IPS-18a (cell line): Measurements from ENCODE around the gene TOM1L2.

Source experiments
- H3K27ac ChIP-seq: one replicate; pipeline ENCODE4 v1.5.1; 2013; ENCODE audit warnings: low read length
- H3K27me3 ChIP-seq: one replicate; pipeline ENCODE4 v1.6.1; 2013; ENCODE audit warnings: mild to moderate bottlenecking, low read length; ENCODE audit not compliant: control insufficient read depth, insufficient read depth
- H3K36me3 ChIP-seq: one replicate; pipeline ENCODE4 v1.6.1; 2013; ENCODE audit warnings: low read depth, low read length; ENCODE audit not compliant: control insufficient read depth
- H3K4me1 ChIP-seq: one replicate; pipeline ENCODE4 v1.6.1; 2013; ENCODE audit warnings: low read depth, low read length; ENCODE audit not compliant: control insufficient read depth
- H3K4me3 ChIP-seq: one replicate; pipeline ENCODE4 v1.5.1; 2013; ENCODE audit warnings: low read length
- H3K9ac ChIP-seq: one replicate; pipeline ENCODE4 v1.6.1; 2013; ENCODE audit warnings: mild to moderate bottlenecking, low read length, moderate library complexity
- H3K9me3 ChIP-seq: one replicate; pipeline ENCODE4 v1.6.1; 2013; ENCODE audit warnings: low read depth, low read length; ENCODE audit not compliant: control insufficient read depth

TOM1L2 gene

GRCh38 chr17:17837966-17838962 lies 133.9 kb downstream of the TOM1L2 start:
- Histone ChIP-seq H3K9ac (peak overlapping the region; percentile 94), H3K27me3 (no peaks in the 10 kb centered on the region), H3K36me3 (no peaks in the 10 kb centered on the region), H3K4me1 (peaks cover 47% of the 10 kb centered on the region), H3K27ac (peak overlapping the region; percentile 82), H3K4me3 (peak overlapping the region; percentile 31), H3K9me3 (no peaks in the 10 kb centered on the region)

DNA sequence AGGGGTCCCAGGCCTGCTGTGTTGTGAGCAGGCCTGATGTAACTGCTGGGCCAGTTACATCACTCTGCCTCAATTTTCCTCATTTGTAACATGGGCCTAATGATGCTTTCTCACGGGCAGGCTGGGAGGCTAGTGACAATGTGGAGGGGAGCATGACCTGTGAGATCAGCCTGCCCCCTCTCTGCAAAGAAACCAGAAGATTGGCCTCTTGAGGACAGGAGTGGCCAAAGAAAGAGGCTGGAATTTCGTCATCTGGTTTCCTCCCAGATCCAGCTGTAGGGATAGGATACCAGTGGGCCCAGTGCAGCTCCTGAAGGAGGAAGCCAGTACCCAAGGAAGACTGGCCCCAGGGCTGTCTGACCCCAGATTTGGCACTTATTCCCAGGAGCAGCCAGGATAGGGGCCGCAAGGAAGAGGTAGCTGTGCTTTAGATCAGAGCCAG lies 134.8 kb downstream of the TOM1L2 start:
- no peaks in the 10 kb centered on the region for H3K36me3 ChIP-seq
- H3K4me3 ChIP-seq: peak overlapping the region; percentile 82
- no peaks in the 10 kb centered on the region for H3K27me3 ChIP-seq
- H3K27ac ChIP-seq: peak overlapping the region; percentile 82
- H3K4me1 ChIP-seq: peaks cover 47% of the 10 kb centered on the region
- no peaks in the 10 kb centered on the region for H3K9me3 ChIP-seq
- H3K9ac ChIP-seq: peak overlapping the region; percentile 94

DNA sequence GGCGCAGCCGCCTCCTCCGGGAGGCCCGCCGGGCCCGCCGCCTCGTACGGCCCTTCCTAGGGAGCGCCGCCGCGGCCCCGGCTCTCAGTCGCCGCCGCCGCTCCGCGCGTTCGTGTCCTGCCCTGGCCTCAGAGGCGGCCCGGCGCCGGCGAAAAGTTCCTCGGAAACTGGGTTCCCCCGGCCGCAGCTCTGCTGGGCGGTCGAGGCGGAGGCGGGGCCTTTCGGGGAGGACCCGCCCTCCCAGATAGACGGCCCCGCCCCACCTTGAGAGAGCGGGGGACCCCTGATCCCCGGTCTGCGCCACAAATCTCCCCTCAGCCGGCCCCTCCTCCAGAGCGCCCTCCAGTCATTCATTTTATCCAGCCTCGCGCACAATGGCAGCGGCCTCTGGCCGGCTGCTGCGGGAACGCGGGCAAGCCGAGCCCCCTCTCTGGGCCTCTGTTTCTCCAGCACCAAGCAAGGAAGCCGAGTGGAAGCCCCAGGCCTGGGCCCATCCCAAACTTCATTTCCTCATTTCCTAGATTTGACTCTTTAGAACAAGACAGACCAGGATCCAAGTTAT lies 135.3 kb downstream of the TOM1L2 start, which contains the start of gene SREBF1:
Gene SREBF1, minus strand, starts transcription at position 169 of the 562 bp plus-strand sequence. CDS start 169 bp downstream, outside the sequence.
- H3K36me3 ChIP-seq: no peaks in the 10 kb centered on the region
- H3K9me3 ChIP-seq: no peaks in the 10 kb centered on the region
- peak within 1 kb of the TSS; percentile 94 for H3K9ac ChIP-seq
- H3K27me3 ChIP-seq: no peaks in the 10 kb centered on the region
- H3K4me3 ChIP-seq: peak within 1 kb of the TSS; percentile 82
- peak within 1 kb of the TSS; percentile 82 for H3K27ac ChIP-seq
- H3K4me1 ChIP-seq: peaks cover 47% of the 10 kb centered on the region

DNA sequence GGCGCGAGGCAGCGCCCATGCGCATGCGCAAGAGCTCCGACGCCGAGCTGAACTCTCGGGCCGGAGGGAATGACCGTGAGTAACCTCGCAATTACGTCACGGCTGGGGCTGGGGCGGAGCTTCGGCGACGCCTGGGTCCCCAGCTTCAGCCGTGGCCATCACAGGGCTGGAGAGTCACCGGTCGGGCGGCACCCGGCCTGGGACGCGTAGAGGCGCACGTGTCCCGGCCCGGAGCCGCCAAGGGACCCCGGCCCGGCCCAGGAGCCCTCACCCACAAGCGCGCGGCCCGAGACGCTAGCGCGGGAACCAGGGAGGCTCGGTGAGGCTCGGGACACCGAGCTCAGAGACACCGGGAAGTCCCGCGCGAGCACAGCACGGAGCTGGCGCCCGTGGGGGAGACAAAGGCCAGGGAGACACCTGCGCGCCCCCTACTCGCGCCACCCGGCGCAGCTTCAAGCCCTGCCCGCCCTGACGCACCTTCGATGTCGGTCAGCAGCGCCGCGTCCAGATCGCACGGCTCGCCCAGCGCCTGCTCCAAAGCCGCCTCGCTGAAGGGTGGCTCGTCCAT lies 135.9 kb downstream of the TOM1L2 start:
- peak overlapping the region; percentile 94 for H3K9ac ChIP-seq
- peak overlapping the region; percentile 75 for H3K27ac ChIP-seq
- no peaks in the 10 kb centered on the region for H3K27me3 ChIP-seq
- no peaks in the 10 kb centered on the region for H3K9me3 ChIP-seq
- H3K4me3 ChIP-seq: peak overlapping the region; percentile 82
- H3K36me3 ChIP-seq: no peaks in the 10 kb centered on the region
- H3K4me1 ChIP-seq: peaks cover 44% of the 10 kb centered on the region

DNA sequence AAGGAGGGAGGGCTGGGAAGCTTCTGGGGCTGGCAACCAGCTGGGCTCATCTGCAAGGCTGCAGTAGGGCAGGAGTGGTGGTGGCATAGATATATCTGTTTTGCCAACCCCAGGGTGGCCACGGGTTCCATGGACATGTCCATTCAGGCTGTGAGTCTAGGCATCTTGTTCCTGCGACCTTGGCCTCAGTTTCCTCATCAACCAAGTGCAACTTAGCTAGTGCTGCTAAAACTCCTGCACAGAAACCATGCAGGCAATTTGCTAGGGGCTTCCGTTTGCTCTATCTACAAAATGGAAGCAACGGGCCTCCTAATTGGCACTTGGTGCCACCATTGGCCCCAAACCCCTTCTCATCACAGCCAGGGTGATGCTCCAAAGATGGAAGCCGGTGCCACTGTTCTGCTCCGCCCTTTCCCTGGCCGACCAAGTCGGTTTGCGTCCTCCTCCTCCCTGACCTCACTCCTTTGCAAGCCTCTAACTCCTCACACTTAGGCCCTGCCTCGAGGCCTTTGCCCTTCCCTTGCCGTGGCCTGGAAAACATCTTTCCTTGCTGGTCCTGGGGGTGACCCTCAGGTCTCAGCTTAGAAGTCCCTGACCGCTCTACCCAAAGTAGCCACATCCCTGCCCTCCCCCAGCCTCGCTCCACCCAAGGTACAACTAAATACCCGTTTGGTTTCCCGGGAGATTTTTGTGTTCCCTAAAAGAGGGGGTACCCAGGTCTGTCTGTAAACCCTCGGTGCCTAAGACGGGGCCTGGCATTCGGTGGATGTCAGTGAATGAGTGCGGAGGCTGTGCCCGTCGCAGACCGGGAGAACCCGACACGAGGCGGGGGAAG lies 136.6 kb downstream of the TOM1L2 start:
- no peak overlapping the region for H3K27ac ChIP-seq
- H3K9ac ChIP-seq: peak overlapping the region; percentile 94
- no peaks in the 10 kb centered on the region for H3K27me3 ChIP-seq
- no peaks in the 10 kb centered on the region for H3K9me3 ChIP-seq
- no peaks in the 10 kb centered on the region for H3K36me3 ChIP-seq
- H3K4me3 ChIP-seq: peak overlapping the region; percentile 82
- H3K4me1 ChIP-seq: peaks cover 37% of the 10 kb centered on the region

DNA sequence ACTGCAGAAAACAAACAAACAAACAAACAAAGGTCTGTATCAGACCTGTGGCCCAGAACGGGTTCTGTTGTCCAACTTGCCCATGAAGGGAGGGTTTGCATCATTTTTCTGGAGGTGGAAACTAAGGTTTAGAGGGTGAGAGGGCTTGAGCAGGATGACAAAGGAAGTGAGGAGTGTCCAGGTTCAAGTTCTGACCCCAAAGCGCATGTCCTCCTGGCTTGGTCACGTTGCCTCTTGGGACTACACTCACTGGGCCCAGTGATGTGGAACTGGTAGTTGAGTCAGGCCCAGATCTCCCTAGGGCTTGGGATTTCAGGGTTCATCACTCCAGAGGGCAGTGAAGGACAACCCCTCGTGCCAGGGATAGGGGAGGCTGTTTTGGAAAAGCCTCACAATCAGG lies 137.2 kb downstream of the TOM1L2 start:
- Histone ChIP-seq H3K4me3 (peak overlapping the region; percentile 82), H3K27me3 (no peaks in the 10 kb centered on the region), H3K36me3 (no peaks in the 10 kb centered on the region), H3K9ac (no peak overlapping the region), H3K9me3 (no peaks in the 10 kb centered on the region), H3K4me1 (peaks cover 37% of the 10 kb centered on the region), H3K27ac (no peak overlapping the region)

DNA sequence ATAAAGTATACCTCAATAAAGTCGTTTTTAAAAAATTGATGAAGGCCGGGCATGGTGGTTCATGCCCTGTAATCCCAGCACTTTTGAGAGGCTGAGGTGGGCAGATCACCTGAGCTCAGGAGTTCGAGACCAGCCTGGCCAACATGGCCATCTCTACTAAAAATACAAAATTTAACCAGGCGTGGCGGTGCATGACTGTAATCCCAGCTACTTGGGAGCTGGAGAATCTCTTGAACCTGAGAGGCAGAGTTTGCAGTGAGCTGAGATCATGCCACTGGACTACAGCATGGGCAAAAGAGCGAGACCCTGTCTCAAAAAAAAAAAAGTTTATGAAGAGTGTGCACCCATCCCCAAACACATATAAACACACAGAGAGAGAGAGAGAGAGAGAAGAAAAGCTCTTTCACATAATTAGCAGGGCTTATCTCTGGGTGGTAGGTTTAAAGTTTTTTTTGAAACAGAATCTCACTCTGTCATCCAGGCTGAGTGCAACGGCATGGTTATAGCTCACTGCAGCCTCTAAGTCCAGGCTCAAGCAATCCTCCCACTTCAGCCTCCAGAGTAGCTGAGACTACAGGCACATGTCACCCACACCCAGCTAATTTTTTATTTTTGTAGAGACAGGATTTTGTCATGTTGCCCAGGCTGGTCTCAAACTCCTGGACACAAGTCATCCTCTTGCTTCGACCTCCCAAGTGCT lies 138.4 kb downstream of the TOM1L2 start:
- peaks cover 30% of the 10 kb centered on the region for H3K4me1 ChIP-seq
- no peak overlapping the region for H3K27ac ChIP-seq
- H3K9me3 ChIP-seq: no peaks in the 10 kb centered on the region
- H3K36me3 ChIP-seq: no peaks in the 10 kb centered on the region
- H3K4me3 ChIP-seq: no peak overlapping the region
- no peak overlapping the region for H3K9ac ChIP-seq
- H3K27me3 ChIP-seq: no peaks in the 10 kb centered on the region

DNA sequence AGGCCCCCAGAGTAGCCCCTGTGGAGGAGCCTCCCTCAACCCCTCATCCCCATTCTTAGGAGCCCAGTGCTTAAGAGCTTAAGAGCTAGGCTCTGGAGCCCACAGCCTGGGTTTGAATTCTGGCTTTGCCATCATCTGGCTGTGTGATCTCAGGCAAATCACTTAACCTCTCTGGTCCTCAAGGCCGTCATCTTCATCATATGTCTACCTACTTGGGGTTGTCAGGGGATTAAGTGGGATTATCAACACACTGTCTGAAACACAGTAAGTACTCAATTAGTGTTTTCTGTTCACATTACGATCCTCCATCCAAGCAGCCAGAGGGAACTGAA lies 140.2 kb downstream of the TOM1L2 start:
- Histone ChIP-seq H3K9me3 (no peaks in the 10 kb centered on the region), H3K36me3 (peaks cover 4% of the 10 kb centered on the region), H3K27me3 (no peaks in the 10 kb centered on the region), H3K27ac (no peak overlapping the region), H3K4me1 (peaks cover 13% of the 10 kb centered on the region), H3K4me3 (no peak overlapping the region), H3K9ac (no peak overlapping the region)

GRCh38 chr17:17831208-17832031 lies 140.8 kb downstream of the TOM1L2 start:
- peaks cover 12% of the 10 kb centered on the region for H3K4me1 ChIP-seq
- H3K9me3 ChIP-seq: no peaks in the 10 kb centered on the region
- H3K27me3 ChIP-seq: no peaks in the 10 kb centered on the region
- H3K4me3 ChIP-seq: no peak overlapping the region
- peaks cover 5% of the 10 kb centered on the region for H3K36me3 ChIP-seq
- H3K27ac ChIP-seq: no peak overlapping the region
- H3K9ac ChIP-seq: no peak overlapping the region

DNA sequence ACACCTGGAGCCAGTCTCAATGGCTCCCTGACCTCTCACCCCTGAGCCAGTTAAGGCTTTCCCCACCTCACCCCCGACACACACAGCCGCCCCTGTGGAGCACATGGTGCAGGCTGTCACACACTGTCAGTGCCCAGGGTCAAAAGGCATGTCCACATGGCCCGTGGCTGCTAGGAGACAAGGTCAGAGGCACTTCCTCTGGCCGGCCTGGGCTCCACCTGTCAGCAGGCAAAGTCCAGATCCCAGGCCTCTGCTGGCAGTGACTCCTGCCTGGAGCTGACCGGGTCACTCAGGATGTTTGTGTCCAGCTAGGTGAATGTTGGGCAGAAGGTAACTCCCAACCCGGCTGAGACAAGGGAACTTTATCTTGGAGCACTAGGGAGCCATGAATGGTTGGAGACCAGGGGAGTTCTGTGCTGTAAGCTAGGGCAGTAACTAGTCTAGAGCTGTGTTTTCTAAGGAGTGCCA lies 141.4 kb downstream of the TOM1L2 start:
- peaks cover 14% of the 10 kb centered on the region for H3K4me1 ChIP-seq
- peaks cover 5% of the 10 kb centered on the region for H3K36me3 ChIP-seq
- no peak overlapping the region for H3K27ac ChIP-seq

More for the DNA sequence above, 141.4 kb downstream of the TOM1L2 start:
- Histone ChIP-seq H3K9me3 (no peaks in the 10 kb centered on the region), H3K4me3 (no peak overlapping the region), H3K27me3 (no peaks in the 10 kb centered on the region), H3K9ac (no peak overlapping the region)
